NCI-H345 (cell line): ENCODE results near the gene SLC34A3.
A peak's percentile ranks its signal among the peaks of the same experiment; 100 is the strongest.
"Not testable (repeated sequence)": the region's sequence is repeated elsewhere in the genome, so short reads cannot be mapped to it uniquely, and the experiment has no call there.

Experiments
- DNase-seq: peaks from one replicate; lab custom pipeline; 2025; lab: John Stamatoyannopoulos, UW

The SLC34A3 gene

DNA sequence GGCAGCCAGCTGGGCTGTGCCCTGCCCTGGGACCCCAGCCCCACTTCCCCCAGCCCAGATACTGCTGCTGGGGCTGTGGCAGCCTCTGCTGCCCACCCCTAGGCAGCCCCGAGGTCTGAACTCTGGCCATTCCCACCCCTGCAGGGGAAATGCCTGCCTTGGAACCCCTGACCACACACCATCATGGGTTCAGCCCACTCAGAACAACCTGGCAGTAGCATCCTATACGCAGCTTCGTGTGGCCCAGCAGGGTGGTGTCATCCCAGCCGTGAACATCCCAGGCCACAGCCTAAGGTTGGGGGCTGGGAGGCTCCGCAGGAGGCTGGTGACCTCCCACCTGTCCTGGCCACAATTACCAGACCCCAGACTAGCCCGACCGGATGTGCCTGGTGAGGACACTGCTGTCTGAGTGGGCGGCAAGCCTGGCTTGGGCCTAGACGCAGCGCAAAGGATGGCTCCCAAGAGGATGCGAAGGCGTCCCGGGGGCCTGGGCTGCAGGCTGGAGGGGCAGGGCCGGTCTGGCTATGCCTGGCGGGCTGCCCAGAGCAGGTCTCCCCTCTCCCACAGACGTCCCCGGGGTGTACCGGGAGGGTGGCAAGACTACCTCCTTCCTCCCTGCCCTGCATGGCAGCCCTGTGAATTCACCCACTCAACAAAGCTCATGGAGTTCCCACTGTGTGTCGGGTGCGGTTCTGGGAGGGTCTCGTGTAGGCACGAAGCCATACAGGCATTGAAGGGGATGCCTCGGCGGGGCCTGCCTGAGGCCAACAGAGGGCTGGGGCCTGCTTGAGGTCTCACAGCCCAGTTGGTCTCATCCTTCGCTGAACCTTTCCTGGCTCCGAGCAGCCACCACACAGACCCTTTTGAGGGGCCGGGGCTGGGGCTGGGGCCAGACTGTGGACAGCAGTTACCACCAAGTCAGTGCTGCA is 1.5 kb upstream of the SLC34A3 start:
- DNase-seq, result no peak

DNA sequence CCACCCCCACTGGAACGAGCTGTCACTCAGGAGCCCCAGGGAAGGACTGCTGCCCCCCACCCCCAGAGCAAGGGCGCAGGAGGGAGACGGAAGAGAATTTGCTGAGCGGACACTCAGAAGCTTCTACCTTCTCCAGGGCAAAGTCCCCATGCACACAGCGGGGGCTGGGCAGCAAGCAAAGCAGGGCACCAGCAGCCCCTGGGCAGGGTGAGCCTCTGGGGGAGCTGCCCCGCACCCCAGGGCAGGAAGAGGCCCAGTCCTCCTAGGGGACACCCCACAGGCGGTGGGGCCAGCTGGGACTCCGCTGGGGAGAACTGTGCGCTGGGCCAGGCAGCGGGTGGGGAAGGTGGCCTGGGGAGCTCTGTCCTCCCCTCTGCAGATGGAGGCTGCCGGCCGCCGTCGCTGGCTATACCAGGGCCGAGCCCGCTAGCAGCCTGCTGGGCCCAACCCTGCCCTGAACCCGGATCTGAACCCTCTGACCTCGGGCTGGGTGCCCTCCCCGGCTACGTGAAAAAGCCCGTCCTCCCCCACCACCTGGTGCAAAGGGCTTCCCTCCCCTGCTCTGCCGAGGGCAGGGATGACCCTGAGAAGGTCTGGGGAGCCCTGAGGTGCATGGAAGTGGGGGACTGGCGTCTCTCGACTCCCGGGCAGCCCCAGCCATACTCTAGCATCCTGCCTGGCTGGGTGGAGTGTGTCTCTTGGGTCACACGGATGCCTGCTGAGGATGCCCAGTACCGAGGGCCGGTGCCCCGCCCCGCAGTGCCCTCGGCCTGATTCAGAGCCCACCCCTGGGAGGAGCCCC is 597 bp upstream of the SLC34A3 start:
- no peak for DNase-seq

DNA sequence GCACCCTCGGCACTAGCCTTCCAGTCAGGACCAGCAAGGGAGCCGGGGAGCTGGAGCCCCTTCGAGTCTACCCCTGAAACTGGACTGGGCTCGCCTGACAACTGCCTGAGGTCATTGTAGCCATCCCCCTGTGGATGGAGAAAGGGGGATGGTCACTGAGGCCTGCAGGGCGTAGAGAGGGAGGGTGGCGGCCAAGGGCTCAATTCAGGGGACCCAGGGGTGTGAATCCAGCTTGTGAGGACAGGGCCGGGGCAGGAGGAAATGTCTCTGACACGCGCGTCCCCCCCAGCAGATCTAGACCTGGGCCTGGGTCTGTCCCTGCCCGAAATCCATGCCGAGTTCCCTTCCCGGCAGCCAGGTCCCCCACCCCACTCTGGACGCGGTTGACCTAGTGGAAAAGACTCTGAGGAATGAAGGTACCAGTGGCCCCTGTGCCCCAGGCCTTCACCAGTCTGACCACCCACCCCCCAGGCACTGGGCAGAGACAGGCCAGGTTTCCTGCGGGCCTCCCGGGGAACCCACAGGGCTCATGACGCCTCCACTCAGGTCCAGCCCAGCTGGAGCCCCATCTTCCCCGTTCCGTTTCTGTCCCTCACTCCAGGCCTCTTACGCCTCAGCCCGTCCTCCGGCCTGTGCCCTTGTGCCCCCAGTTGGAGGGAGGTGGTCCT is 805 bp downstream of the SLC34A3 start:
- no peak for DNase-seq

GRCh38 chr9:137232101-137232500 is 1.4 kb downstream of the SLC34A3 start:
- no peak for DNase-seq

DNA sequence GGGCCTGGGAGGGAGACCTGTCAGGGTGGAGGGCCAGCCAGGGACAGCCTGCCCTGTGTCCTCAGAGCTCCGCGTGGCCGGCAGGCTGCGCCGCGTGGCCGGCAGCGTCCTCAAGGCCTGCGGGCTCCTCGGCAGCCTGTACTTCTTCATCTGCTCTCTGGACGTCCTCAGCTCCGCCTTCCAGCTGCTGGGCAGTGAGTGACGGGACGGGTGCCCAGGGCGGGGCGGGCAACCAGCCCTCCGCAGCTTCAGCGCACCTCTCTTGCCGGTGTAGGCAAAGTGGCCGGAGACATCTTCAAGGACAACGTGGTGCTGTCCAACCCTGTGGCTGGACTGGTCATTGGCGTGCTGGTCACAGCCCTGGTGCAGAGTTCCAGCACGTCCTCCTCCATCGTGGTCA is 1.8 kb downstream of the SLC34A3 start:
- no peak for DNase-seq

GRCh38 chr9:137233143-137233980 is 2.7 kb downstream of the SLC34A3 start:
- peak; percentile 58 for DNase-seq

GRCh38 chr9:137234055-137234697 is 3.5 kb downstream of the SLC34A3 start:
- no peak for DNase-seq

GRCh38 chr9:137234758-137235423 is 4.2 kb downstream of the SLC34A3 start:
- DNase-seq, result no peak

GRCh38 chr9:137235424-137236237 is 4.9 kb downstream of the SLC34A3 start:
- DNase-seq, result no peak

- DNase-seq, result peak; percentile 91
Measured at GRCh38 chr9:137236238-137236935, 5.7 kb downstream of the SLC34A3 start.

DNA sequence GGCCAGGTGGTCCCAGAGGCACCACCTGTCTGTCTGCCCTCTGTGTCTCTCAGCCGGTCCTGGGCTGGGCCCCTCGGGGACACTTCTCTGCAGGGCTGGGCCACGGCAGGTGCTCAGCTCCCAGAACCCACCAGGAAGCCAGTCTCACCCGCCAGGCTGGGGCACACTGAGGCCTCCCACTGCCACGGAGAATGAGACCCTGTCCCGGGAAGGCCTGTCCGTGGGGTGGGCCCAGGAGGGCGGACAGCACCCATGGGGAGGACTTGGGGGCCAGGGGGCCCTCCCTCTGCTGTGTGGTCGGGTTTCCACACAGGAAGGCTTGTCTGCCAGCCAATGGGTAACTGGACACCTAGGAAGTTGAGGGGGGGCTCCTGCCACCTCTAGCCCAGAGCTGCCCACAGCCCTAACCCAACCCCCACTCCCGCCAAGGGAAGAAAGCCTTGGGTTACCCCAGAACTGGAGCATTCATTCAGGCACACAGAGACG is 6.3 kb downstream of the SLC34A3 start:
- DNase-seq, result peak; percentile 59

GRCh38 chr9:137237759-137238726 is 7.3 kb downstream of the SLC34A3 start:
- DNase-seq, result peak; percentile 86

- not testable (repeated sequence) for DNase-seq
Measured at GRCh38 chr9:137239541-137240200, 9.0 kb downstream of the SLC34A3 start.

DNA sequence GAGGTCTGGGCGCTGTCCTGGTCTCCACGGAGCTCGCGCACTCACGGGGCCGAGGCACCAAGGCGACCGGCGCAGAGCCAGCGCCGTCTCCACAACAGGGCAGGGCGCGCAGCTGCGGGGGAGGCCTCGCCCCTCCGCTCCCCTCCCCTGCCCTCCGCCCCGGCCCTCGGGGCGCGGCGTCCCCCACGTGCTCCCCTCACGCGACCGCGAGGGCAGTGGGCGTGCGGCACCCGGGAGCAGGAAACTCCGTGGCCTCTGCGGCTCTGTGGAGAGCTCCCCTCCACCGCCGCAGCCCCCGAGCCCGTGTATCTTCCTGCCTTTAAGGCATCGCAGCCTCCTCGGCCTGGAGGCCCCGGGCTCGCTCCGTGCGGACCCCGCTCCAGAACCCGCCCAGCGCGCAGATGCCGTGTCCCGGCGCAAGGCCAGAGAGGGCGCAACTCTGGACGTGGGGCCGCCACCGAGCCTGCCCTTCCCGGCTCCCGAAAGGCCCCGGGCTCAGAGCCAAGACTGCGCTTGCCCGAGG is 9.7 kb downstream of the SLC34A3 start:
- peak; percentile 73 for DNase-seq

DNA sequence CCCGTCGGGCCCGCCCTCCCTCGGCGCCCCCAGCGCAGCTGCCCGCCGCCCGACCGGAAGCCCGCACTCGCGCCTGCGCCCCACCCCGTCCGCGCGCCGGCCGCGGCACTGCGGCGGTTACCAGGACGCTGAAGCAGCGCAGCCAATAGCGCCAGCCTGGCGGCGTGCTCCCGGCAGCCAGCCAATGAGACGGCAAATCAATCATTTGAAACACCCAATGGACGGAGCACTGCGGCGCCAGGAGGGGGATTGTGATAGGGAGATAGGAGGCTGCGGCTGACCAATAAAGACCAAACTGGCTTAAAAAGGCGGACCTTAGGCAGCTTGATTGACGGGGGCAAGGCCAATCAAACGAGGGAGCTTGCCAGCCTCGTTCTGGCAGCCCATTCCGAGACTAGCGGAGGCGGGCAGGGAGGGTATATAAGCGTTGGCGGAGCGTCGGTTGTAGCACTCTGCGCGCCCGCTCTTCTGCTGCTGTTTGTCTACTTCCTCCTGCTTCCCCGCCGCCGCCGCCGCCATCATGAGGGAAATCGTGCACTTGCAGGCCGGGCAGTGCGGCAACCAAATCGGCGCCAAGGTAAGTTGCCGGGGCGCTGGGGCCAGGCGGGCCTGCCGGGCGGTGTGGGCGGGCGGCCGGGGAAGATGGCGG is 10.3 kb downstream of the SLC34A3 start, which contains the start of gene TUBB4B:
TSS of gene TUBB4B (plus strand) at position 447 of the 649 bp plus-strand sequence. CDS start at position 521, 74 bp downstream.
- DNase-seq, result peak; percentile 100
